VCaP (cell line): ENCODE results near the gene RMDN3.

Experiments used
- H3K27ac ChIP-seq: fragments of 450-650 bp; 2 replicates; pipeline ENCODE4 v1.5.1; 2017
- TF ChIP-seq, protein P1 (sequence below): fragments of 450-650 bp; conservative IDR thresholded peaks from 2 replicates; pipeline ENCODE4 v1.5.1; 2017; ENCODE audit warnings: mild to moderate bottlenecking, moderate library complexity

RMDN3 gene

DNA sequence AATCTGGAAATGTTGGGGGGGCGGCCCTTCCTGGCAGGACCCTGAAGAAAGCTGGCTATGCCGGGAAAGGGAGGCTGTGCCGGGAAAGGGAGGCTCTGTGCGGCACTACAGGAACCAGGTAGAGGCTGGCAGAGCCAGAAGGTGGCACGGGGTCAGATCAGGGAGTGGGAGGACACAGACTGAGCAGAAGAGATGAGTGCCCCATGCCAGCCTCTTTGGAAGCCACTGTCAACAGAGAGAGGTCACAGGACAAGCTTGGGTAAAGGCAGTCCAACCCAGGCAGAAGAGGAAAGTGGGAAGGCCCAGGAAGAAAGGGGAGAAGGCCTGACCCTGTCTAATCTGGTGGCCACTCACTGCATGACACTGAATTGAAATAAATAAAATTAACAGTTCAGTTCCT lies 16.2 kb upstream of the RMDN3 start:
- H3K27ac ChIP-seq, result no peak overlapping the region
- TF ChIP-seq, protein P1, sequence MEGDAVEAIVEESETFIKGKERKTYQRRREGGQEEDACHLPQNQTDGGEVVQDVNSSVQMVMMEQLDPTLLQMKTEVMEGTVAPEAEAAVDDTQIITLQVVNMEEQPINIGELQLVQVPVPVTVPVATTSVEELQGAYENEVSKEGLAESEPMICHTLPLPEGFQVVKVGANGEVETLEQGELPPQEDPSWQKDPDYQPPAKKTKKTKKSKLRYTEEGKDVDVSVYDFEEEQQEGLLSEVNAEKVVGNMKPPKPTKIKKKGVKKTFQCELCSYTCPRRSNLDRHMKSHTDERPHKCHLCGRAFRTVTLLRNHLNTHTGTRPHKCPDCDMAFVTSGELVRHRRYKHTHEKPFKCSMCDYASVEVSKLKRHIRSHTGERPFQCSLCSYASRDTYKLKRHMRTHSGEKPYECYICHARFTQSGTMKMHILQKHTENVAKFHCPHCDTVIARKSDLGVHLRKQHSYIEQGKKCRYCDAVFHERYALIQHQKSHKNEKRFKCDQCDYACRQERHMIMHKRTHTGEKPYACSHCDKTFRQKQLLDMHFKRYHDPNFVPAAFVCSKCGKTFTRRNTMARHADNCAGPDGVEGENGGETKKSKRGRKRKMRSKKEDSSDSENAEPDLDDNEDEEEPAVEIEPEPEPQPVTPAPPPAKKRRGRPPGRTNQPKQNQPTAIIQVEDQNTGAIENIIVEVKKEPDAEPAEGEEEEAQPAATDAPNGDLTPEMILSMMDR, result no peak

DNA sequence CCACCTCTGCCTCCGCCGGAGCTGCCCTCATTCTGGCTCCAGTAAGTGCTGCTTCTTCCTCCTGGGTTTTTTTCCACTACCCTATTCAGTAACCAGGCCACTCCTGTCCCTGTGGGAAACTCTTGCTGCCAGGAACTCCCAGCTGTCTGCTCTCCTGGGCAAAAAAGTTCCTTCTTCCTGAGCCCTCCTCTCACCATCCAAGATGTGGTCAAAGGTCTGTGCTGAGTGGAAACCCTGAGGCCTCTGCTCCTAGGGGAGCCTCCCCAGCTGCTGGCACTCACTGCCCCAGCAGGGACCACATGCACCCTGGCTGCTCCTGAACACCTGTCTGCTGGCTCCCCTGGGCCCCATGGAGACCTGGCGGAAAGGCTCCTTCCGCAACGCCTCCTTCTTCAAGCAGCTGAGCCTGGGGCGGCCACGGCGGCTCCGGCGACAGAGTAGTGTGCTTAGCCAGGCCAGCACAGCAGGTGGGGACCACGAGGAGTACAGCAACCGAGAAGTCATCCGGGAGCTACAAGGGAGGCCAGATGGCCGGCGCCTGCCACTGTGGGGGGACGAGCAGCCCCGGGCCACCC lies 15.2 kb upstream of the RMDN3 start:
- TF ChIP-seq, protein P1, result no peak
- H3K27ac ChIP-seq, result no peak overlapping the region; the same call in 1 of the 2 replicates

DNA sequence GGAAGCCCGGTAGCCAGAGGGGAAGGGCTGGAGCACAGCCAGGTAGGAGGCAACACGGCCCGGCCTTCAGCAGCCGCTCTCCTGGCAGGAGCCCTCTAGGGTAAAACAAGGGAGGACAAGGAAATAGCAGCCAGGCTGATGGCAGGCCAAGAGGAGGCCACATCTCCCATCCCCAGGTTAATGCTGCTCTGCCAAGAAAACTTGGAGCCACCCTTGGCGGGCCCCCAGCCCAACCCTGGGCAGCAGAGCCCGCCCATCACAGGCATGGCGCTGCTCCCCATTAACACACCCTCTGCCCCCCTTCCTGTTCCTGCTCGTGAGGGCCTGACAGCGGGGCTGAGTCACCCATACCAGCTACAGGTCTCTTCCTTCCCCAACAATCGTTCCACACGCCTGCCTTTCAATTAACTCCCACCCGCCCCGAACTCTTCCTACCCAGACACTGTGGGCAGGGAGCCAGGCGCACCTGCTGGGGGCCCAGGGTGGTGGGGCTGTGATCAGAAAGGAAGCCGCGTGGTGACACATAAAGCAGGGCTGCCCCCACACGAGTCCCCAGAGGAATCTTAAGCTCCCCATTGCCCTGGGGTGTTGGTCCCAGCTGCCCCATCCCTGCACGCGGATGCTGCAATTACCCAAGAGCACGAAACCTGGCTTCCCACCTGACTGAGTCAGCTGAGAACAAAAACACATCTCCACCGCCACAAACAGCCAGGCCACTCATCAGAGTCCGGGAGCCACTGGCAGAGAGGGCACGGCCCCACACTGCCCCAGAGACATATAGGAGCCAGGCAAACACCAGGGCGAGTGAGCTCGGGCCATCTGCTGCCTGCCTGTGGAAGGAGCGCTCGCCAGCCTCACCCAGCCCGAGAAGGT lies 14.5 kb upstream of the RMDN3 start, which contains the start of gene C15orf62:
C15orf62 (plus strand) TSS at position 707 of the 873 bp plus-strand sequence. CDS start 516 bp downstream, outside the sequence.
- no peak within 1 kb of the TSS; the same call in 1 of the 2 replicates for H3K27ac ChIP-seq
- TF ChIP-seq, protein P1, result no peak

DNA sequence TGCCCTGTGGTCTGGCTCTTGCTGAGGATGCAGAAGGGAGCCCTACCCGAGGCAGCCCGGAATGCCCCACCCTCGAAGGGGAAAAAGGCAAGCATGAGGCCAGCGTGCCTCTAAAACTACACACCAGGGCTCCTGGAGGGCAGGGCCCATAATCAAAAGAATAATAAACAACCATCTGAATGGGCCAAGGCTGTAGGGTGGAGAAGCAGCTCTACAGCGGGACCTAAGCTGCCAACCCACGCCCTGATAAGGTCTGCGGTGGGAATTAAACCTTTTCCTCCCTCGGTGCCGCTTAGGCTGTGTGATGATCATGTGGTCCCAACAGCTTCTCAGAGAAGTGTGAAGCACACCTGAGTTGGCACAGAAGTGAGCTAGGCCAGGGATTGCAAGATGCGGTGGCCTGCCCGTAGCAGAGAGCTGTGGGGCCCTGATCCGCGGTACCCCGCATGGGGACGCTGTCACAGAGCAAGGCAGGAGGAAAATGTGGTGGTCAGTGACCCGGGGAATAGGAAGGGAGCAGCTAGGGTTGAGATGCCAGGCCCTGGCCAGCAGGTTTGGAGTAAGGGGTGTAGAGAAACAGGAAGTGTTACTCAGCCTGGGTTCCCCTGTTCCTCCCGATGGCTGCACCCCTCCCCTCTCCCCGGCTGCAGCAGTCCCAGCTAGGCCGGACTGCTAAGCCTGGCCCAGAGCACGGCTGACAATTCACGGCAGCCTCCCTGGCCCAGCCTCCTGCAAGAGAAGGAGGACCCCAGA lies 13.6 kb upstream of the RMDN3 start:
- no peak overlapping the region for H3K27ac ChIP-seq
- TF ChIP-seq, protein P1, result no peak

DNA sequence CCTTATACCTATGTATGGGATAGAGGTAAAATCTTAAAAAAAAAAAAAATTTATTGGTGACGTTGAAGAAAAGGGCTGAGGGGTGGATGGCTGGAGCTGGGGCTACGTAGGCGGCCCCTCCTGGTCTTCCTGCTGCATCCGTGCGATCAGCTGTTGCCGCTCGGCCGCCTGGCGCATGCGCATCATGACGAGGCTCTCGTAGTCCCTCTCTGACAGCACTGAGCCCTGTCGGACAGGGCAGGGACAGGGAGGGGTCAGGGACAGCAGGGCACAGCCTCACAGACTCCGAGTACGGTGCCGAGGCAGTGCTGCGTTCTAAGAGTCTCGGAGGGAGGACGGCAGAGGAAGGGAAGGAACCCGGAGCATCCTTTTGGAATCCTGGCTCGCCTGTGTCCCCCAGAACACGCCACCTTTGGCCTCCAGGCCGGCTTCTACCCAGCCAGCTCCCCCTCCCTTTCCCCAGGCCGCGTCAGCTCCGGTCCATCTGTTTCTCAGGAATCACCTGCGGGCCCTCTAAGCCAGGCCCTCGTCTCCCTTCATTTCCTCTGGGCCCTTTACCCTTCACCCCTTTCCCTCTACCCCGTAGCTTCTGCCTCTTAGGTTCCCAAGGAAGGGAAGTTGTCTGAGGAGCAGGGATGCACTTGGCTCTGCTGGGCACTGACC lies 12.9 kb upstream of the RMDN3 start:
- H3K27ac ChIP-seq, result no peak overlapping the region
- TF ChIP-seq, protein P1, result no peak

DNA sequence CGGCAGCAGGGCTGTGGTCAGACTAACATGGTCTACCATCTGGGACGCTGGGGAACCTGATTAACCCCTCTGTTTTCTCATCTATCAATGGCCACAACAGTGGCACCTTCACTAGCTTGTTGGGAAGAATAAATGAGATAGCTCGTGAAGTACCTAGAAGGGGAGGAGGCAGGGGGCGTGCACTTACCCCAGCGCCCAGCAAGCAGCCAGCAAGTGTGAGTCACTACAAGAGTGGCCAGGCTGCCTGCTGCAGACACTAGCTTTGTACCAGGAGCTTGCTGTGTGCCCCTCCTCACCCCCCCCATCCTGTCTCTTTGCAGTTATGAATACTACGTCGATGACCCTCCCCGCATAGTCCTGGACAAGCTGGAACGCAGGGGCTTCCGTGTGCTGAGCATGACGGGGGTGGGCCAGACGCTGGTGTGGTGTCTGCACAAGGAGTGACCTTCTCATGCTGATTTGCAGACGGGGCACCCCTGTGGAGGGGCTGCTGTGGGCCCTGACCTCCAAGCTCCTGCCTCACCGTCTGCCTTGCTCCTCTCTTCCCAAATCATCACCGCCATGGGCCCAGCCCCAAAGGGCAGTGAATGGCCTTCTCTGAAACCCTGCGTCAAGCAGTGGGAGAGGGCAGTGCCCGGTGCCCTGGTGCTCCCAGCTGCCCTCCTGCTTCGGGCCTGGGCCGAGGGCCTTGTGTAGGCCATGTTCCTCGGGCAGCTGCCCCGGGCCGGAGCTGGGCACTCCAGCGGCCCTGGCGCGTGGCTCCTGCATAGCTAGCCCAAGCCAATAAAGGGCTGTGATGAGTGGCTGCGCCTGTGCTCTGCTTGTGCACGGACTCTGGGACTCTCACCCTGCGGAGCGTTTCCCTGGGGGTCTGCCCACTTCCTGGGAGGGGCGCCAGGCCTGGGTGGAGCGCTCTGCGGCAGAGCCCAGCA lies 12.1 kb upstream of the RMDN3 start:
- H3K27ac ChIP-seq, result no peak overlapping the region
- TF ChIP-seq, protein P1, result no peak
